Measurements from ENCODE around the gene RHBDL2. TPM values are rescaled to one million over a fixed set of nuclear protein-coding genes. Genes with fewer than 3 reads are reported as not detected.

Gene RHBDL2
- total RNA-seq, 1 donor from 2014 or later, result not detected

GRCh38 chr1:38953433-38953860 lies 11.8 kb upstream of the RHBDL2 start:
- TF ChIP-seq, protein P1, sequence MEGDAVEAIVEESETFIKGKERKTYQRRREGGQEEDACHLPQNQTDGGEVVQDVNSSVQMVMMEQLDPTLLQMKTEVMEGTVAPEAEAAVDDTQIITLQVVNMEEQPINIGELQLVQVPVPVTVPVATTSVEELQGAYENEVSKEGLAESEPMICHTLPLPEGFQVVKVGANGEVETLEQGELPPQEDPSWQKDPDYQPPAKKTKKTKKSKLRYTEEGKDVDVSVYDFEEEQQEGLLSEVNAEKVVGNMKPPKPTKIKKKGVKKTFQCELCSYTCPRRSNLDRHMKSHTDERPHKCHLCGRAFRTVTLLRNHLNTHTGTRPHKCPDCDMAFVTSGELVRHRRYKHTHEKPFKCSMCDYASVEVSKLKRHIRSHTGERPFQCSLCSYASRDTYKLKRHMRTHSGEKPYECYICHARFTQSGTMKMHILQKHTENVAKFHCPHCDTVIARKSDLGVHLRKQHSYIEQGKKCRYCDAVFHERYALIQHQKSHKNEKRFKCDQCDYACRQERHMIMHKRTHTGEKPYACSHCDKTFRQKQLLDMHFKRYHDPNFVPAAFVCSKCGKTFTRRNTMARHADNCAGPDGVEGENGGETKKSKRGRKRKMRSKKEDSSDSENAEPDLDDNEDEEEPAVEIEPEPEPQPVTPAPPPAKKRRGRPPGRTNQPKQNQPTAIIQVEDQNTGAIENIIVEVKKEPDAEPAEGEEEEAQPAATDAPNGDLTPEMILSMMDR (IDR thresholded peaks at IDR 0.05; ENCODE audit: unreplicated experiment), result no peak
- Mint-ChIP-seq H3K27ac (no peak overlapping the region), H3K27me3 (peaks cover 3% of the 10 kb centered on the region), H3K4me1 (ENCODE audit: low read depth) (peaks cover 6% of the 10 kb centered on the region), H3K36me3 (ENCODE audit: insufficient read depth) (no peaks in the 10 kb centered on the region), H3K4me3 (ENCODE audit: low read depth) (no peak overlapping the region), H3K9me3 (ENCODE audit: low read depth) (no peaks in the 10 kb centered on the region)
- DNase-seq (ENCODE audit: low spot score, unreplicated experiment), result no peak

GRCh38 chr1:38950553-38950952 lies 8.9 kb upstream of the RHBDL2 start:
- no peak overlapping the region for H3K4me3 Mint-ChIP-seq (ENCODE audit: low read depth)
- no peaks in the 10 kb centered on the region for H3K36me3 Mint-ChIP-seq (ENCODE audit: insufficient read depth)
- DNase-seq (ENCODE audit: low spot score, unreplicated experiment), result no peak
- peaks cover 6% of the 10 kb centered on the region for H3K4me1 Mint-ChIP-seq (ENCODE audit: low read depth)
- no peaks in the 10 kb centered on the region for H3K9me3 Mint-ChIP-seq (ENCODE audit: low read depth)
- TF ChIP-seq, protein P1 (IDR thresholded peaks at IDR 0.05; ENCODE audit: unreplicated experiment), result no peak
- no peak overlapping the region for H3K27ac Mint-ChIP-seq
- H3K27me3 Mint-ChIP-seq, result peaks cover 3% of the 10 kb centered on the region

- Mint-ChIP-seq H3K4me3 (ENCODE audit: low read depth) (no peak overlapping the region), H3K27ac (no peak overlapping the region), H3K36me3 (ENCODE audit: insufficient read depth) (no peaks in the 10 kb centered on the region), H3K9me3 (ENCODE audit: low read depth) (no peaks in the 10 kb centered on the region), H3K27me3 (peaks cover 20% of the 10 kb centered on the region), H3K4me1 (ENCODE audit: low read depth) (no peaks in the 10 kb centered on the region)
- TF ChIP-seq, protein P1 (IDR thresholded peaks at IDR 0.05; ENCODE audit: unreplicated experiment), result no peak
- no peak for DNase-seq (ENCODE audit: low spot score, unreplicated experiment)
Measured at GRCh38 chr1:38944547-38944946, 2.9 kb upstream of the RHBDL2 start.

- H3K9me3 Mint-ChIP-seq (ENCODE audit: low read depth), result no peaks in the 10 kb centered on the region
- no peaks in the 10 kb centered on the region for H3K4me1 Mint-ChIP-seq (ENCODE audit: low read depth)
- TF ChIP-seq, protein P1 (IDR thresholded peaks at IDR 0.05; ENCODE audit: unreplicated experiment), result no peak
- H3K4me3 Mint-ChIP-seq (ENCODE audit: low read depth), result no peak overlapping the region
- no peak for DNase-seq (ENCODE audit: low spot score, unreplicated experiment)
- no peaks in the 10 kb centered on the region for H3K36me3 Mint-ChIP-seq (ENCODE audit: insufficient read depth)
- H3K27ac Mint-ChIP-seq, result peak overlapping the region; percentile 10
- peaks cover 23% of the 10 kb centered on the region for H3K27me3 Mint-ChIP-seq
Measured at GRCh38 chr1:38942664-38943428, 1.2 kb upstream of the RHBDL2 start.

DNA sequence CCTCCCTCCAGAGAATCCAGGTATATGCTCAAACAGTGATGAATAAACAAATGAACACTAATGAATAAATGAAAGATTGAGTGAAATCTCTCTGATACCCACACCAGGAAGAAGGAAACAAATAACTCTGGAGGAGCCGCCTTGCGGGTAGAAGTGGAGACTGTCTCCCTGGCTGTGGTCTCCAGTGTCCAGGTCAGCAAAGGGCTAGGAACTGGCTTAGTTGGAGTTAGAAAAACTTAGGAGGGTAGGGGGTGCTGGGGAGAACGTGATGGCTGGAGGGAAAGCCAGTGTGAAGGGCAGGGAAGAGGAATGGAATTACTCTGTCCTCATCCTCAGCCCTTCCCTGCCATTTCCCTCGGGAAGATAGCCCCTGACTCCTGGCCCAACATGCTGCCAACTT lies 537 bp downstream of the RHBDL2 start:
- Mint-ChIP-seq H3K27me3 (peaks cover 23% of the 10 kb centered on the region), H3K36me3 (ENCODE audit: insufficient read depth) (no peaks in the 10 kb centered on the region), H3K9me3 (ENCODE audit: low read depth) (no peaks in the 10 kb centered on the region), H3K4me3 (ENCODE audit: low read depth) (no peak overlapping the region), H3K27ac (no peak overlapping the region), H3K4me1 (ENCODE audit: low read depth) (no peaks in the 10 kb centered on the region)
- no peak for DNase-seq (ENCODE audit: low spot score, unreplicated experiment)
- TF ChIP-seq, protein P1 (IDR thresholded peaks at IDR 0.05; ENCODE audit: unreplicated experiment), result no peak

Data from progenitor cell of endocrine pancreas (in vitro differentiated cells).